PC-9 (cell line): ENCODE data around the gene AOPEP. TPM values are rescaled to one million over a fixed set of nuclear protein-coding genes. Genes with fewer than 3 reads are reported as not detected.

Experiments
- BruUV-seq: library from RNA; stranded (reverse); fragments of 400-500 nt; replicated peaks from 2 replicates; lab custom pipeline; 2021; lab: Mats Ljungman, UMichigan
- CTCF ChIA-PET: fragments of 300-600 bp; sonication (Branson Sonifier 250); formaldehyde crosslinking; loops from one replicate; lab custom pipeline; 2022; ENCODE audit warnings: antibody characterized with exemption; lab: Charles Lee
- POLR2A ChIA-PET: fragments of 300-600 bp; sonication (Branson Sonifier 250); formaldehyde crosslinking; loops from one replicate; lab custom pipeline; 2022; ENCODE audit warnings: antibody characterized with exemption; ENCODE audit not compliant: unreplicated experiment; lab: Charles Lee
- DNase-seq, 2 experiments: peaks; one replicate each; pipeline versions ENCODE4 v3.0.0 to v3.0.0-alpha.2; 2015 to 2022; ENCODE audit warnings: mixed read lengths in 1 of 2
- H2AFZ ChIP-seq: fragments of 200-600 bp; sonication (generic); 2 replicates; pipeline ENCODE4 v1.8.1; 2017; ENCODE audit warnings: antibody characterized with exemption
- H3F3A ChIP-seq: fragments of 200-600 bp; sonication (generic); 2 replicates; pipeline ENCODE4 v1.8.1; 2017; ENCODE audit warnings: antibody characterized with exemption, mild to moderate bottlenecking, low read depth; ENCODE audit not compliant: insufficient read depth
- H3K27ac ChIP-seq: fragments of 200-600 bp; sonication (generic); 2 replicates; pipeline ENCODE4 v1.6.1; 2016; ENCODE audit warnings: mixed run types
- H3K27me3 ChIP-seq: fragments of 200-600 bp; sonication (generic); 2 replicates; pipeline ENCODE4 v1.6.1; 2016; ENCODE audit warnings: low read depth, mixed run types; ENCODE audit not compliant: insufficient read depth
- H3K36me3 ChIP-seq: fragments of 200-600 bp; sonication (generic); 2 replicates; pipeline ENCODE4 v1.6.1; 2016; ENCODE audit warnings: low read depth, mixed run types
- H3K4me1 ChIP-seq: fragments of 200-600 bp; sonication (generic); replicated peaks from 2 replicates; pipeline ENCODE4 v1.6.1; 2016; ENCODE audit warnings: mixed run types; ENCODE audit not compliant: insufficient read depth
- H3K4me2 ChIP-seq: fragments of 200-600 bp; sonication (generic); 2 replicates; pipeline ENCODE4 v1.6.1; 2017; ENCODE audit warnings: mixed run types
- H3K4me3 ChIP-seq: fragments of 200-600 bp; sonication (generic); 2 replicates; pipeline ENCODE4 v1.6.1; 2016; ENCODE audit warnings: mixed run types
- H3K79me2 ChIP-seq: fragments of 200-600 bp; sonication (generic); 2 replicates; pipeline ENCODE4 v1.6.1; 2017; ENCODE audit warnings: low read depth, mixed run types
- H3K9me2 ChIP-seq: fragments of 200-600 bp; sonication (generic); 2 replicates; pipeline ENCODE4 v1.8.1; 2017; ENCODE audit warnings: mild to moderate bottlenecking; ENCODE audit not compliant: insufficient read depth
- H3K9me3 ChIP-seq: fragments of 200-600 bp; sonication (generic); 2 replicates; pipeline ENCODE4 v1.8.1; 2016; ENCODE audit warnings: low read depth; ENCODE audit not compliant: insufficient read depth
- H4K20me1 ChIP-seq: fragments of 200-600 bp; sonication (generic); 2 replicates; pipeline ENCODE4 v1.8.1; 2017; ENCODE audit not compliant: insufficient read depth
- EZH2 ChIP-seq: fragments of 200-600 bp; sonication (generic); IDR thresholded peaks from 2 replicates; pipeline ENCODE4 v1.8.0; 2017; ENCODE audit warnings: antibody characterized with exemption, low read depth
- intact Hi-C: fragments of 100-400 bp; cut with micrococcal nuclease; formaldehyde crosslinking; loops from one replicate; pipeline ENCODE4 v1.10.0; 2022; ENCODE audit not compliant: unreplicated experiment
- total RNA-seq: library from RNA; stranded (reverse); gene quantifications from 2 replicates; pipeline ENCODE4 v1.2.3, GENCODE V29; 2021
- TF ChIP-seq, protein P1 (sequence below): fragments of 200-600 bp; sonication (generic); conservative IDR thresholded peaks from 2 replicates; pipeline ENCODE4 v1.6.1; 2017; ENCODE audit warnings: mixed run types, antibody characterized with exemption, mild to moderate bottlenecking, moderate library complexity

AOPEP gene
- total RNA-seq, 1 experiment from 2014 or later = 90.0 TPM

DNA sequence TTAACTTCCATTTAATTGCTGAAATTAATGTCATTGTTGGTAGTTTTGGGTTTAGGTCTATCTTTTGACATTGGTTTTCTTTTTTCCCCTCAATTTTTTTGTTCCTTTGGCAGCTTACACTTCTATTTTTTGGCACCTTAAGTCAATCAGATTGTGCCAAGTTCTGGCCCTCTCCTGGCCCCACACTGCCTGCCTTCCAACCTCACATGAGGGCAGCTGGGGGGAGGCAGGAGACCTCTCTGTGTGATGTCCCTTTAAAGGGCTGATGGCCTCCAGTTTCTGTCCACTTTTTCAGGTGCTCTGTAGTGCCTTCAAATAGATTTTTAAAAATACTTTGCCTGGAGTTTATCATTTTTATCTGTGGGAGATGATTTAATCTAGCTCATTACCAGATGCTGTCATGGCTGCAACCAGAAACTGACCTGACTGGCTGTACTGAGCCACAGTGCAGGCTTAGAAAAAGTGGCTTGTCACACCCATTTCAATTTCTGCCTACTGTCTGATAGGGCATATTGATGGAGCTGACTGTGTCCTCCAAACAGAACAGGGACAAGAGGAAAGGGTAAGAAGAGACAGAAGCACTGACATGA lies 394.4 kb downstream of the AOPEP start:
- H3K27me3 ChIP-seq = no peaks in the 10 kb centered on the region
- no peak for DNase-seq
- TF ChIP-seq, protein P1, sequence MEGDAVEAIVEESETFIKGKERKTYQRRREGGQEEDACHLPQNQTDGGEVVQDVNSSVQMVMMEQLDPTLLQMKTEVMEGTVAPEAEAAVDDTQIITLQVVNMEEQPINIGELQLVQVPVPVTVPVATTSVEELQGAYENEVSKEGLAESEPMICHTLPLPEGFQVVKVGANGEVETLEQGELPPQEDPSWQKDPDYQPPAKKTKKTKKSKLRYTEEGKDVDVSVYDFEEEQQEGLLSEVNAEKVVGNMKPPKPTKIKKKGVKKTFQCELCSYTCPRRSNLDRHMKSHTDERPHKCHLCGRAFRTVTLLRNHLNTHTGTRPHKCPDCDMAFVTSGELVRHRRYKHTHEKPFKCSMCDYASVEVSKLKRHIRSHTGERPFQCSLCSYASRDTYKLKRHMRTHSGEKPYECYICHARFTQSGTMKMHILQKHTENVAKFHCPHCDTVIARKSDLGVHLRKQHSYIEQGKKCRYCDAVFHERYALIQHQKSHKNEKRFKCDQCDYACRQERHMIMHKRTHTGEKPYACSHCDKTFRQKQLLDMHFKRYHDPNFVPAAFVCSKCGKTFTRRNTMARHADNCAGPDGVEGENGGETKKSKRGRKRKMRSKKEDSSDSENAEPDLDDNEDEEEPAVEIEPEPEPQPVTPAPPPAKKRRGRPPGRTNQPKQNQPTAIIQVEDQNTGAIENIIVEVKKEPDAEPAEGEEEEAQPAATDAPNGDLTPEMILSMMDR = no peak
- TF ChIP-seq EZH2 = no peak
- no TSS peak for BruUV-seq
- H3K27ac ChIP-seq = no peak overlapping the region
- no peaks in the 10 kb centered on the region for H4K20me1 ChIP-seq
- H3K9me2 ChIP-seq = no peaks in the 10 kb centered on the region
- no peak overlapping the region for H3K4me2 ChIP-seq
- ChIA-PET POLR2A (interaction anchor here (0.6 kb wide), 1 partner anchor 179 kb away, joined by 4 read pairs; no protein-coding TSS in a partner anchor), CTCF (no interaction called here)
- H3K79me2 ChIP-seq = no peaks in the 10 kb centered on the region
- H3K4me3 ChIP-seq = no peak overlapping the region
- H3F3A ChIP-seq = peaks cover 16% of the 10 kb centered on the region; the same call in 1 of the 2 replicates
- H3K9me3 ChIP-seq = no peaks in the 10 kb centered on the region
- intact Hi-C loops = no loop called here
- no peak overlapping the region for H2AFZ ChIP-seq
- no peaks in the 10 kb centered on the region for H3K4me1 ChIP-seq
- H3K36me3 ChIP-seq = no peaks in the 10 kb centered on the region

- Histone ChIP-seq H3K4me1 (no peaks in the 10 kb centered on the region), H3K27me3 (no peaks in the 10 kb centered on the region), H4K20me1 (no peaks in the 10 kb centered on the region), H3K36me3 (no peaks in the 10 kb centered on the region), H3F3A (peaks cover 17% of the 10 kb centered on the region; the same call in 1 of the 2 replicates), H3K9me2 (no peaks in the 10 kb centered on the region), H3K27ac (no peak overlapping the region), H3K4me3 (no peak overlapping the region), H3K79me2 (no peaks in the 10 kb centered on the region), H3K4me2 (no peak overlapping the region), H2AFZ (no peak overlapping the region), H3K9me3 (no peaks in the 10 kb centered on the region)
- CTCF ChIA-PET = interaction anchor here (0.6 kb wide), 1 partner anchor 468 kb away, joined by 3 read pairs; no protein-coding TSS in a partner anchor
- no peak for TF ChIP-seq EZH2
- TF ChIP-seq, protein P1 = peak; percentile 33; the same call in 1 of the 2 replicates
- DNase-seq = no peak
- no TSS peak for BruUV-seq
- POLR2A ChIA-PET = interaction anchor here (0.7 kb wide), 1 partner anchor 1907 kb away, joined by 4 read pairs; no protein-coding TSS in a partner anchor
- intact Hi-C loops = no loop called here
Measured at GRCh38 chr9:95124582-95125367, 398.3 kb downstream of the AOPEP start.

DNA sequence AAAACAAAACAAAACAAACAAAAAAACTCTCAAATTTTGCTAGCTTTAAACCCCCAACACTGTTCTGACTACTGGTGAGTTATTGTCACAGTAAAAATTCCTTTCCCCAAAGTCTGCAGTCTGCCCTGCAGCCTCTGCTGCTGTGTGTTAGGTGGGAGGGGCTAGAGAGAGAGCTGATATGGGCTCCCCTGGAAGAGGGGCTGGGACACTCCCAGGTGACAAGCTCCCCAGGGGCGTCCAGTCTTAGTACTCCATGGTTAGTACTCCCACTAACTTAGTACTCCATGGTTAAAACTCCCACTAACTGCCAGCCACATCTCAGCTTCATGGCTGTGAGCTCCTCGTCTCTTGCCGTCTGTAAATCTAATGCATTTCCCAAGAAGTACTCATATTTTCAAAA lies 399.2 kb downstream of the AOPEP start:
- no peaks in the 10 kb centered on the region for H4K20me1 ChIP-seq
- no peaks in the 10 kb centered on the region for H3K9me2 ChIP-seq
- H3K4me2 ChIP-seq = no peak overlapping the region
- no peaks in the 10 kb centered on the region for H3K27me3 ChIP-seq
- no peaks in the 10 kb centered on the region for H3K4me1 ChIP-seq
- ChIA-PET CTCF (interaction anchor here (0.6 to 1.7 kb wide), 4 partner anchors 18 to 487 kb away, joined by 3 to 5 read pairs (median 4); no protein-coding TSS in a partner anchor), POLR2A (no interaction called here)
- TF ChIP-seq EZH2 = no peak
- TF ChIP-seq, protein P1 = no peak
- H3K36me3 ChIP-seq = no peaks in the 10 kb centered on the region
- no peak overlapping the region for H2AFZ ChIP-seq
- BruUV-seq = no TSS peak
- H3K27ac ChIP-seq = no peak overlapping the region
- peaks cover 17% of the 10 kb centered on the region; the same call in 1 of the 2 replicates for H3F3A ChIP-seq
- no peak overlapping the region for H3K4me3 ChIP-seq
- no peaks in the 10 kb centered on the region for H3K79me2 ChIP-seq
- no peaks in the 10 kb centered on the region for H3K9me3 ChIP-seq
- DNase-seq = no peak
- intact Hi-C loops = no loop called here
